Loucy (cell line): ENCODE data around the gene SCART1.
A peak's percentile ranks its signal among the peaks of the same experiment; 100 is the strongest.

Experiments used
- H2AFZ ChIP-seq: fragments of 200-600 bp; sonication (generic); 2 replicates; pipeline ENCODE4 v1.6.0; 2016; ENCODE audit warnings: antibody characterized with exemption, mild to moderate bottlenecking, low read length, moderate library complexity
- H3F3A ChIP-seq: fragments of 200-600 bp; 2 replicates; pipeline ENCODE4 v1.6.0; 2016; ENCODE audit warnings: antibody characterized with exemption, low read depth, mild to moderate bottlenecking
- H3K27me3 ChIP-seq: fragments of 200-600 bp; sonication (generic); 2 replicates; pipeline ENCODE4 v1.6.1; 2014; ENCODE audit warnings: low read length, mild to moderate bottlenecking; ENCODE audit not compliant: insufficient read depth, poor library complexity, severe bottlenecking
- H3K36me3 ChIP-seq: fragments of 200-600 bp; sonication (generic); 2 replicates; pipeline ENCODE4 v1.6.1; 2016; ENCODE audit warnings: low read length; ENCODE audit not compliant: insufficient read depth
- H3K4me1 ChIP-seq: fragments of 200-600 bp; sonication (generic); 2 replicates; pipeline ENCODE4 v1.5.1; 2014; ENCODE audit warnings: low read length, mild to moderate bottlenecking; ENCODE audit not compliant: insufficient read depth, poor library complexity, severe bottlenecking
- H3K4me2 ChIP-seq: fragments of 200-600 bp; sonication (generic); 2 replicates; pipeline ENCODE4 v1.6.0; 2014; ENCODE audit warnings: antibody characterized with exemption, low read length, low read depth, mild to moderate bottlenecking; ENCODE audit not compliant: poor library complexity, severe bottlenecking
- H3K4me3 ChIP-seq: fragments of 200-600 bp; sonication (generic); 2 replicates; pipeline ENCODE4 v1.5.1; 2014; ENCODE audit warnings: low read length, mild to moderate bottlenecking, mixed read lengths; ENCODE audit not compliant: poor library complexity, severe bottlenecking
- H3K79me2 ChIP-seq: fragments of 200-600 bp; sonication (generic); 2 replicates; pipeline ENCODE4 v1.6.1; 2014; ENCODE audit warnings: low read length; ENCODE audit not compliant: insufficient read depth
- H3K9ac ChIP-seq: fragments of 200-600 bp; sonication (generic); 2 replicates; pipeline ENCODE4 v1.6.0; 2014; ENCODE audit warnings: mild to moderate bottlenecking, low read depth, low read length, moderate library complexity; ENCODE audit not compliant: poor library complexity, severe bottlenecking
- H3K9me2 ChIP-seq: fragments of 200-600 bp; sonication (generic); replicated peaks from 2 replicates; pipeline ENCODE4 v1.6.1; 2016; ENCODE audit warnings: low read depth, low read length, mixed read lengths
- H3K9me3 ChIP-seq: fragments of 200-600 bp; sonication (generic); 2 replicates; pipeline ENCODE4 v1.6.1; 2014; ENCODE audit warnings: mild to moderate bottlenecking, antibody characterized with exemption, low read length, low read depth; ENCODE audit not compliant: insufficient read depth
- H4K20me1 ChIP-seq: fragments of 200-600 bp; sonication (generic); 2 replicates; pipeline ENCODE4 v1.6.0; 2014; ENCODE audit warnings: antibody characterized with exemption, low read length, mild to moderate bottlenecking; ENCODE audit not compliant: insufficient read depth, poor library complexity, severe bottlenecking
- CTCF ChIP-seq: fragments of 200-600 bp; sonication (generic); conservative IDR thresholded peaks from 2 replicates; pipeline ENCODE4 v1.5.1; 2014; ENCODE audit warnings: mild to moderate bottlenecking, antibody characterized with exemption, low read length
- EZH2phosphoT487 ChIP-seq: fragments of 200-600 bp; IDR thresholded peaks from 2 replicates; pipeline ENCODE4 v1.6.1; 2018; ENCODE audit warnings: antibody characterized with exemption, mild to moderate bottlenecking, moderate library complexity, borderline replicate concordance

SCART1 gene

DNA sequence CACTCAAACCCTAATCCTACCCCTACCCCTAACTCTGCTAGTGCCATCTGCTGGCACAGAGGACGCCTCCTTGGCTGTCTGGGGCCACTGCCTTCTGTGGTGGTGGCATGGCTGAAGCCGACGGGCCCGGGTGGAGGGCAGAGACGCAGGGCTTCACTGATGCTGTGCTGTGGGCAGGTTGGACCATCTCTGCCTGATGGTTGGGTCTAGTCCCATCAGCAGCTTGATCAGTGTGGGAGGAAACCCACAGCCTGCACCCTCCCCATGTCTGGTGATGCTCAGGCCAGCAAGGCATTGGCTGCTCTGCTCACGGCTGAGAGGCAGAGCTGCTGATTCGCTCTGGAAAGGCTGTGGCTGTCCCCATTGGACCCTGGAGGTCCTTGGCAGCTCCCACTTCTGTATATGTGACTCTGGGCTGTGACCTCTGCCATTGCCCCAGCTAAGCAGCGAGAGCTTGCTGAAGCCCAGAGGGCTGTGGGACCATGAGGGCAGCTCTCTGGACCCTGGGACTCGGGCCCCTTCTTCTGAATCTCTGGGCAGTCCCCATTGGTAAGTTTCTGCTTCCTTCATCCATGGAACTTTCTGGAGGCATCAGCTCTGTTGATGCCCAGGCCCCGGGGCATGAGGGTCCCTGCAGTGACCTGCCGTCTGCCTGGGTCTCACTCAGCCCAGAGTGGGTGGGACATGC lies at the start of gene SCART1:
Gene SCART1, plus strand, starts transcription at position 430 of the 688 bp plus-strand sequence. Its CDS starts 53 bp downstream, at position 483.
- TF ChIP-seq CTCF (peak; percentile 52), EZH2phosphoT487 (no peak)
- Histone ChIP-seq H3K9me2 (no peaks in the 10 kb centered on the region), H3K4me3 (peak within 1 kb of the TSS; percentile 75), H3K4me1 (peaks cover 24% of the 10 kb centered on the region), H3K27me3 (no peaks in the 10 kb centered on the region), H3K36me3 (no peaks in the 10 kb centered on the region), H2AFZ (no peak within 1 kb of the TSS), H3K4me2 (peak within 1 kb of the TSS; percentile 83), H3K9ac (peak within 1 kb of the TSS; percentile 85), H3K9me3 (peaks cover 6% of the 10 kb centered on the region; the same call in 1 of the 2 replicates), H4K20me1 (peaks cover 6% of the 10 kb centered on the region), H3K79me2 (peaks cover 42% of the 10 kb centered on the region), H3F3A (no peaks in the 10 kb centered on the region)

- peaks cover 2% of the 10 kb centered on the region; the same call in 1 of the 2 replicates for H3K9me3 ChIP-seq
- H2AFZ ChIP-seq = no peak overlapping the region
- no peak overlapping the region for H3K9ac ChIP-seq
- H3K79me2 ChIP-seq = peaks cover 28% of the 10 kb centered on the region
- H3K4me3 ChIP-seq = no peak overlapping the region
- TF ChIP-seq EZH2phosphoT487 (no peak), CTCF (no peak)
- peaks cover 3% of the 10 kb centered on the region for H4K20me1 ChIP-seq
- no peaks in the 10 kb centered on the region for H3K9me2 ChIP-seq
- H3F3A ChIP-seq = no peaks in the 10 kb centered on the region
- peak overlapping the region; percentile 6 for H3K4me2 ChIP-seq
- H3K4me1 ChIP-seq = peaks cover 17% of the 10 kb centered on the region
- H3K27me3 ChIP-seq = no peaks in the 10 kb centered on the region
- H3K36me3 ChIP-seq = peaks cover 23% of the 10 kb centered on the region
Measured at GRCh38 chr10:133405272-133405671, 48.5 kb upstream of the SCART1 start.

GRCh38 chr10:133405844-133406527 lies 47.8 kb upstream of the SCART1 start:
- no peaks in the 10 kb centered on the region for H4K20me1 ChIP-seq
- peaks cover 31% of the 10 kb centered on the region for H3K79me2 ChIP-seq
- peaks cover 7% of the 10 kb centered on the region; the same call in 1 of the 2 replicates for H3K9me3 ChIP-seq
- H3K9ac ChIP-seq = no peak overlapping the region
- H3K4me1 ChIP-seq = peaks cover 10% of the 10 kb centered on the region
- H3K9me2 ChIP-seq = no peaks in the 10 kb centered on the region
- no peaks in the 10 kb centered on the region for H3F3A ChIP-seq
- no peaks in the 10 kb centered on the region for H3K27me3 ChIP-seq
- no peak overlapping the region for H2AFZ ChIP-seq
- peak overlapping the region; percentile 6 for H3K4me2 ChIP-seq
- TF ChIP-seq EZH2phosphoT487 (no peak), CTCF (no peak)
- peaks cover 30% of the 10 kb centered on the region for H3K36me3 ChIP-seq
- H3K4me3 ChIP-seq = no peak overlapping the region
